COLO668 (cell line): ENCODE results near the gene TXNIP.

Experiments
- DNase-seq: peaks from one replicate; lab custom pipeline; 2025; ENCODE audit not compliant: unreplicated experiment; lab: John Stamatoyannopoulos, UW

The TXNIP gene

DNA sequence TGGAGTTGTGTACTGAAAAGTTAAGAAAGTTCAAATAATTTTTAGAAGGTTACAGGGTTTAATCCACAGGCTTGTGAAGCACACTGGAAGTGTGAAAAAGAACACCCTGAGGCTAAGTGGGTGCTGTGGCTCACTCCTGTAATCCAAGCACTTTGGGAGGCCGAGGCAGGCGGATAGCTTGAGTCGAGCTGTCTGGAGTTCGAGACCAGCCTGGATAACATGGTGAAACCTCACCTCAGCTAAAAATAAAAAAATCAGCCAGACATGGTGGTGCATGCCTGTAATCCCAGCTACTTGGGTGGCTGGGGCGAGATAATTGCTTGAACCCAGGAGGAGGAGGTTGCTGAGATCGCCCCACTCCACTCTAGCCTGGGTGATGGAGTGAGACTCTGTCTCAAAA lies 9.8 kb downstream of the TXNIP start:
- no peak for DNase-seq

DNA sequence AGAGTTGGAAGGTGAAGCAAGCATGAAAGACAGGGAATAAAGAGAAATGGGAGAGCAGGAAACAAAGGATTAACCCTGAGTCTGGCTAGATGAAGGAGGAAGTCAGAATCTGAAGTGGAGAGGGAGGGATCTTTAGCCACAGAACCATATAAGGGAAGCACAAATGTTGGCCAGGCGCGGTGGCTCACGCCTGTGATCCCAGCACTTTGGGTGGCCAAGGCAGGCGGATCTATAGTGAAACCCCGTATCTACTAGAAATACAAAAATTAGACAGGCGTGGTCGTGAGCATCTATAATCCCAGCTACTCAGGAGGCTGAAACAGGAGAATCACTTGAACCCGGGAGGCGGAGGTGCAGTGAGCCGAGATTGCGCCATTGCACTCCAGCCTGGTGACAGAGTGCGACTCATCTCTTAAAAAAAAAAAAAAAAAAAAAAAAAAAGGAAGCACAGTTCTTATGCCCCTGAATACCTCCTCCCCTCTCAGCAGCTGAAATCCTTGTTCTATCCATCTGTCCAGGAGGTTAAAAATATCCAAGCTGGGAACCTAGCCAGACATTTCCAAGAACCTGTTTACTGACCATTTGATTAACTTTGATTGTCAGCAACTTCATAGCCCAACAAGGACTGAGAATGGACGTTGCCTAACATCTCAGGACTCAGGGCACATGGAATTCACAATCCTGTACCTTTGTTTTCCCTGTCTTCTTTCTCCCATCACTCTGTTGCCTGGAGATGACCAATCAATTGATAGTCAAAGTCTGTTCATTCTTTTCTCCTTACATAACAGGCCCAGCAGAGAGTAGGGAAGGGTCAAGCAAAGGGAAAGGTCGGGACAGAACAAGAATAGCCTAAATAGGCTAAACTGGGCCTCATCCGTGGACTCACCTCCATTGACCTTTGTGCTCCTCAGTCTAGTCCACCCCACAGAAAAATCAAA lies 10.6 kb downstream of the TXNIP start:
- peak; percentile 28 for DNase-seq

DNA sequence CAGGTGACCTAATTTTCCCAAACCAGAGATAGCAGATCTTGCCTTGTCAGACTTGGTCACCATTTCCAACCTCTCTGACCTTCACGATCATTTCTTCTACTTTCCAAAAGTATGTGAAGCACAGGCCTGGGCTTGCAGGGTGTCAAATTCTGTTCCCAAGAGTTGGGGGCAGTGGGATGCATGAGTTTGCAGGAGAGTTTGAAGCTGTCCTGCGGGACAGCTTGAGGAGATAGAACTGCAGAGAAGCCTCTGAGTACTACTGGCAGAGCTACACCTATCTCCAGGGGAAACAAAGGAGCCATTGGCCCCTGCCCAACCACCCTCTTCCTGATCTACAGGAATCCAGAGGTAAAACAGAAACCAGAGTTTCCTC lies 11.3 kb downstream of the TXNIP start:
- no peak for DNase-seq

DNA sequence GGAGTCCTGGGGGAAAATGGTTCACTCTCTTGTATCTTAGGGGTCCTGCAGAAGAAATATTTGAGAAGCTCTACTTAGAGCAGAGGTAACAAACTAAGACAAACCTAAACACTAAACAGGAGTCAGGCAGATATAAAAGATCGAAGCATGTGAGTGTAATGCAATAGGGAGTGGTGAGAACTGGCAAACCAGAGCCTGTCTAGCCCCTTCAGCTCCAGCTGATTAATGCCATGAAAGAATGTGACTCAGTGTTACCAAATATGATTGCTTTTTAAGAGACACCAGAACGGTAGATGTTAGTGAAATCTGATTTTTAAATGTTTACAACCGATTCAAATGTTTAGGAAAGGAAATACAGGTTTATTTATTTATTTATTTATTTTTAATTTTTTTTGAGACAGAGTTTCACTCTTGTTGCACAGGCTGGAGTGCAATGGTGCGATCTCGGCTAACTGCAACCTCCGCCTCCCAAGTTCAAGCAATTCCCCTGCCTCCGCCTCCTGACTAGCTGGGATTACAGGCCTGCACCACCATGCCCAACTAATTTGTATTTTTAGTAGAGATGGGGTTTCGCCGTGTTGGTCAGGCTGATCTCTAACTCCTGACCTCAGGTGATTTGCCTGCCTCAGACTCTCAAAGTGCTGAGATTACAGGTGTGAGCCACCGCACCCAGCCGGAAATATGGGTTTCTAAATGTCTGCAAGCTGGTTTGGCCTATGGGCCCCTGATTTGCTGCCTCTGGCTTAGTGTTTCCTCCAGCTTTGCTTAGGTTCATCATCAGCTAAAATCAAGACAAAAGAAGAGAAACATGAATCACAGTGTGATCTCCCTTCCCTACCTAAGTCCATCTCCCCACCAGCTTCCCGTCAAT lies 12.2 kb downstream of the TXNIP start:
- DNase-seq, result no peak

DNA sequence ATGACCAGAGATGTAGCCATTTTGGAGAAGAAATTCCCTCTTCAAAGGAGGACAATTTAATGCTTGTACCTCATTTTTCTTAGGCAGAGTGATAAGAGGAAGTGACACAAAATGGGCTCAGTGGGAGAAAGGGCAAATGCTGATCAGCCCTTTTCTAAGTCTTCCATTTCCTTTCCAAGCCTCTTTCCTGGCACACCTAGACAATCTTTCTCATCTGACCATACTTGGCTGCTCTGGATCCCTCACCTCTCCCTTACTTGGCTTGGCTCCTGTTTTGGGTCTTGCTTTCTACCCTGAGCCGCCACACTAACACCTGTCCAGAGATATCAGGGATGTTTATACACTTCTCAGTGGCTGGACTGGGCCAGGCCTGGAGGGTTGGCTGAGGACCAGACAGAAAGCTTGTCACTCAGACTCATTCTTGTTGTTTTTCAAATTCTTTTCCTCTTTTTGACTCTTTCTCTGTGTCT lies 13.1 kb downstream of the TXNIP start:
- DNase-seq, result no peak

DNA sequence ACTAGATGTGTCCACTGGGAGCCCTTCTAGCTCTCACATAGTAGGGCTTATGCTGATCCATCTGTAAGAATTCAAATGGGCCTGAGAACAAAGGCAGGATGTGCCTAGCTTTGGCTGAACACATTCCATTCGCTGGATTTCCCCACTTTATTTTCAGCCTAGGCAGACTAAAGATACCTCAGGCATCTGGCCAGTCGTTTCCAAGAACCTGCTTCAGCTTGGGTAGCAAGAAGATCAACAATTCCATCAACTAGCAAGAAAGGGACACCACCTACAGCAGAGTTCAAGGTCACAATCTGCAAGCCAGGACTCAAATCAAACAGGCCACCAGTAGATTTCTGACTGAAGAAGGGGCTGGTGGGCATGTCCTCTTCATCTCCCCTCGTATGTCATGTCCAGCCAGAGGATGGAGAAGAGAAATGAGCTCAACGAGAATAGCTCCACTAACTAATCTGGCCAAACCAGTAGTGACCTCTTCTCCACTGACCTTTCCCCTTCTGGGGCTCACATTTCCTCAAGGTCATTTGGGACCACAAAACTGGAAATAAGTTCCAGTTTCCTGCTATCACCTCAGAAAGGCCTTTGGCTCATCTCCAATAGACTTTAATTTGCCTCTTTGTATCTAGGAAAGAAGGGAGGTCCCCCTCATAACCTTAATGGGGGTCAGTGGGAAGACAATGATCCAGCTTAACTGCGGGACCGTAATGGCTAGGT lies 14.2 kb downstream of the TXNIP start:
- no peak for DNase-seq

DNA sequence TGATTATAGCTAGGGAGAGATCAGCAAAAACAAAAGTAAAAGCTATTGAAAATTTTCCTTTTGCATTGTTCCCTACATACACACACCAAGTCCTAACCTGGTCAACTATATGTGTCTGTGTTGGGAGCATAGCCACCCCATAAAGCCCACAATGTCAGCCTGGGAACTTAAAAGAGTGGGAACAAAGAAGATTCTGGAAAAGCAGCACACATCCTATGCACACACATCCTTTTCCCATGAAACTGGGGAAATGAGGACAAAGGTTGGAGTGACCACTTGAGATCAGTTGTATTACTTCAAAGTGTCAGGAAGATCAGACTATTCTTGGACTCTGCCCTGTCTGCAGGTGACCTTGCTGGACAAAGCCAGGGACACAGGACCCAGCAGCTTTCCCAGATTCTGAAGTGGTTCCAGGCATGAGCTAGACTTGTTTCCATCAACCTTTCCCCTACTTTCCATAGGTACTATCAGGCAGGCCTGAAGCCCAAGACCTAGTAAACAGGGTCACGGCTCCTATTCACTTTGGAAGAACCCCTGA lies 15.9 kb downstream of the TXNIP start:
- no peak for DNase-seq

DNA sequence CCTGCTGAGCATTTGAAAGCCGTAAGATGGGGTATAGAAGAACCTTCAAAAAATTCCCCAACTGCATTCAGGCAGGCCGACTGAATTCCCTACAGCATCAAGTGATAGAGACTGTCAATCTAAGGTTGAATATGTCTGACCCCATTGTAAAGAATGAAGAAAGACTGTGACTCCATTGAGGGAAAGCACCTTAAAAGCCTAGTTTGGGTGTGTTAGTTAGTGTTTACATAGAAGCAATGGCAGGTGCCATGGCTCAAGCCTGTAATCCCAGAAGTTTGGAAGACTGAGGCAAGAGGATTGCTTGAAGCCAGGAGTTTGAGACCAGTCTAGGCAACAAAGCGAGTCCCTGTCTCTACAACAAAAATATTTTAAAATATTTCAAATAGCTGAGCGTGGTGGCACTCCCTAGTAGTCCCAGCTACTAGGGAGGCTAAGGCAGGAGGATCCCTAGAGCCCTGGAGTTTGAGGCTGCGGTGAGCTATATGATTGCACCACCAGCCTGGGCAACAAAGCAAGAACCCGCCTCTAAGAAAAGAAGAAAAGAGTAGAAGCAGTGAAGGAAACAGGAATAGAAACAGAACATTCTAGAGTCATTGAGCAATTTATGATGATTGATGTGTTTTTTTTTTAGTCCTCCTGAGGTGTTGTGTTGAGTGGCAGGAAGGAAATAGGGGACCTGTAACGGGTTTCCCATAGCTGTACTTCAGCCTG lies 16.5 kb downstream of the TXNIP start:
- DNase-seq, result no peak

DNA sequence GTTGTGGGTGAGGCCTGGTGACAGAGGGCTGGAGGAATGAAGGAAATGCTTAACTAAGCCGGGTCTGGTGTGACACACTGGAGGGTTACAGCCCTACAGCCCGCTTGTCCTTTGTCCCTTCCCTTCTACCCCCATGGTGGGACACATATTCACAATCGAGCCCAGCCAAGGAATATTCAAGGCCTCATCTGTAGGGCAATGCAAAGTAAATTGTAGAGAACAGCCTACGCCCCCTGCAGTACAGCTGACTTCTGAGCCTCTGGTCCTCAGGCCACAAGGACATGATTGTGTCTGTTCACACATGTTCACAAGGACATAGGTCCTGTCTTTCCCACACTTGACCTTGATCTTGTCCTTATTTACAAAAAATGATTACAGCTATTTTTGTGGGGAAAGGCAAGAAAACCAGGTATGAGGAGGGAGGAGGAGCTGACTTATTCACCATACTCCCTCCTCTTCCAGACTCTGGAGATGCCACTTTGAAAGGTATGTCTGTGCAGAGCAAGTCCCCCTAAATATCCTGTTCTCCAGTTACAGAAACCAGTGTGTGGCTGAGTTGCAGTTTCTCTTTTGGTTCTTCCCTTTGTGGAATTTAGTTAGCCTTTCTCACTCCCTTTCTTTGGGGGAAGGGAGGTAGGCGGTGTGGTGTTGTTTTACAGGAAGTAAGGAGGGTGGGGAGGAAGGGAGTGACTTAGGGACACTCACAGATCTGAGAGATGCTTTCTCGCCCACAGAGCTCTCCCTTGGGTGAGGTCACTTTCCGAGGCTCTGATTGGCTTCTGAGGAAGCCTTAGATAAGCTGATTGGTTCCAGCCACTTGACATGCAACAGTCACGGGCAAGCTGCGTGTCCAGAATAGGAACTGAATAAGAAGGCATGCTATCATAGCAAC lies 17.3 kb downstream of the TXNIP start:
- peak; percentile 68 for DNase-seq

DNA sequence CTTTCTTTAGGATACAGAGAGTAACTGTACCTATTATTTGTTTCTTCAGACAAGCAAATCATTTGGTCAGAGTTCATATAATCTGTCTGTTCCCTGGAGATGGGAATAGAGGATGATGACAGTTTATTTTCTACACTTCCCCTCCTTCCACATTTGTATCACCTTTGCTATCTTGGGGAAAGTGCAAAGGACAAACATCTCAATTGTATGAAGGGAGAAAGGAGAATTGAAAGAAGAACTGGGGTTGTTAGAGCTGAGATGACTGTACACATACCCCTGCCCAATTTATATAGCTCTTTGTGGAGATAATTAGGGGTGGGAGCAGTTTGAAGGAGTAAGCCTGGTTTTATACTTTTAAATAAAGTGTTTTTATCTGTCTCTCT lies 17.9 kb downstream of the TXNIP start:
- no peak for DNase-seq

DNA sequence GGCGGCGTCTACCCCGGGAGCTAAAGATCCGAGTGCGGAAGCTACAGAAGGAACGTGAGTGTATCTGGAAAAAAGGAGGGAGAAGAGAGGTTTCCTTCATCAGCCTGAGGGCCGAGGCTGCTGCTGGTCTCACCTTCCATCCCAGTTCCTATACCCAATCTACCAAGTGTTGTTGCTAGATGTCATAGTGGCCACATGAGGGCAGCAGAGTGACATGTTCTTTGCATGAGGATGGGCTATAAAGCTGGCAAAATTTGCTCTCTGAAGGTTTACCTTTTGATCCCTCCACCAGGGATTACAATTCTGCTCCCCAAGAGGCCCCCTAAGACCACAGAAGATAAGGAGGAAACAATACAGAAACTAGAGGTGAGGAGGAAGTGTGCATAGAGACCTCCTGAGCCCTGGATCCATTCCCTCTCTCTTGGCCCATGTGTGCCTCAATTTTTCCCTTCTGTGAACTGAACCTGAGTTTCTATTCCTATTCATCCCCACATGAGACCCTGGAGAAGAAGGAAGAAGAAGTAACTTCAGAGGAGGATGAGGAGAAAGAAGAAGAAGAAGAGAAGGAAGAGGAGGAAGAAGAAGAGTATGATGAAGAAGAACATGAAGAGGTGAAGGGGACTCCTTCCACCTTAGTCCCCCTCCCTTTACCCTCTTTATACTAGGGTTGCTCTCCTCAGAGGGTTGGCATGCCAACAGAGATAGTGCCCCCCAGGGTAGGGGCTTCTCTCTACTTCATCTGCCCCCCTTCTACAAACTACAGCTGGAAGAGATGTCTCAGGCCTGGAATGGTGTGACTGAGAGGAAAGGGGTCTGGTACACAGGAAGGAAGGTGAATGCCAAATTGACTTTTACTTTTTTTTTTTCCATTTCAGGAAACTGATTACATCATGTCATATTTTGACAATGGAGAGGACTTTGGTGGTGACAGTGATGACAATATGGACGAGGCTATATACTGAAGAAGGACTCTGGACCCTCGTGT lies 18.6 kb downstream of the TXNIP start:
- DNase-seq, result peak; percentile 78

DNA sequence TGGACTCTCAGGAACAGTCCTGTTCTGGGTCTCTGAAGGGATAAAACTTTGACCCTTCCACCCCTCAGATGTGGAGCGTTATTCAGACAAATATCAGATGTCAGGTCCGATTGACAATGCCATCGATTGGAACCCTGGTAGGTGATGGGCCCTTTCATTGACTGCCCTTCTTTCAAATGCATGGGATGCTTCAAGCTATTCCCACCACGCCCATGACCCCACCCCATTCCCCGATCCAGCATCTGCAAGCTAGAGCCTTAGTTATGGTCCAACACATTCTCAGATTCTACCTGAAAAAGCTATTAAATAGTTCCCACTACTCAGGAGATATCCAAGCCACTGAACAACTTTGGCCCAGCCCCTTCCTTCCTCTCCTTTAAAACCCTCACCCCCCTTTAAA lies 19.4 kb downstream of the TXNIP start:
- no peak for DNase-seq

DNA sequence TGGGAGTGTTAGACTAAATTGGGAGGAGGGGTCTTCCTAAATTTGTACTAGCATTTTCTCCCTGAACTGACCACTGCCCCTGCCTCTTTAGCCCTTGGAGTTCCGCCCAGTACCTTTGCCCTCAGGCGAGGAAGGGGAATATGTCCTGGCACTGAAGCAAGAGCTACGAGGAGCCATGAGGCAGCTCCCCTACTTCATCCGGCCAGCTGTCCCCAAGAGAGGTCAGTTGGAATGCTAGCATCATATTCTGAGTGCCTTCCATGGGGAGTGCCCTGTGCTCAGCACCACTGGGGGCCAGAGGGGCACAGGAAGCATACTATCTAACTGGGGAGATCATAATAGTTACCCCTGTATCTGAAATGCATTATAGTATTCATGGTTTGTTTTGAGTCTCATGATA lies 21.2 kb downstream of the TXNIP start:
- DNase-seq, result no peak

DNA sequence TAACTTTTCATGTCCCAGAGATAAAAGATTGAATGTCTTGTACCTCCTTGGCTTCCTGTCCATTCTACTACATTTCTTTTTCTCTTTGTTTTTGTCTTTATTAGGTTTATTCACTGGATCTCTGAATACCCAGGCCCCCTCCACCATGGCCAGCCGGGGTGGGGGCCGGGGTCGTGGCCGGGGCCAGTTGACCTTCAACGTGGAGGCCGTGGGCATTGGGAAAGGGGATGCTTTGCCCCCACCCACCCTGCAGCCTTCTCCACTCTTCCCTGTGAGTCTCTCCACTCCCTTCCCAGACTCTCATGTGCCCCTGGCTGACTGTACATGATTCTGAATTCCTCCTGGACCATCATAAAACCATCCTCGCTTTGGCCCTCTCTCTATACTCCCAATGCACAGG lies 21.7 kb downstream of the TXNIP start:
- no peak for DNase-seq

DNA sequence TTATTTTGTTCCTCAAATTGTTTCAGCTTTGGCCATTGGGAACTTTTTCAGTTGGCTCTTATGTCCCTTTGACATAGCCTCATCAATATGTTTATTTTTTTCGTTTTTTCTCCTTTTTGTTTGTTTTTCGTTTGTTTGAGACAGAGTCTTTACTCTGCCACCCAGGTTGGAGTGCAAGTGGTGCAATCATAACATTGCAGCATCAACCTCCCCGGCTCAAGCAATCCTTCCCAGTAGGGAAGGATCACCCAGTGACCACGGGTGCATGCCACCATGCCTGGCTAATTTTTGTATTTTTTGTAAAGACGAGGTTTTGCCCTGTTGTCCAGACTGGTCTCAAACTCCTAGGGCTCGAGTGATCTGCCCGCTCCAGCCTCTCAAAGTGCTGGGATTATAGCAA lies 23.8 kb downstream of the TXNIP start:
- no peak for DNase-seq

DNA sequence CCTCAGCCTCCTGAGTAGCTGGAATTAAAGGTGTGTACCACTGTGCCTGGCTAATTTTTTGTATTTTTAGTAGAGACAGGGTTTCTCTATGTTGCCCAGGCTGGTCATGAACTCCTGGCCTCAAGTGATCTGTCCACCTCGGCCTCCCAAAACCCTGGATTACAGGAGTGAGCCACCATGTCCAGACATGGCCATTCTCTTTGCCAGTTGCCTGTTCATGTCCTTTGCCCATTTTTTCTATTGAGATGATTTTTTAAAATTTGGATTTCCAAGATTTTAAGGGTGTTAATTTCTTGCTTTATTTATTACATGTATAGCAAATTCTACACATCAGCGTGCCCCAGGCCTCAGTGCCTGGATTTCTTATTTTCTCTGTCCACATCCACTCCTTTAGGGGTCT lies 29.1 kb downstream of the TXNIP start:
- DNase-seq, result no peak

DNA sequence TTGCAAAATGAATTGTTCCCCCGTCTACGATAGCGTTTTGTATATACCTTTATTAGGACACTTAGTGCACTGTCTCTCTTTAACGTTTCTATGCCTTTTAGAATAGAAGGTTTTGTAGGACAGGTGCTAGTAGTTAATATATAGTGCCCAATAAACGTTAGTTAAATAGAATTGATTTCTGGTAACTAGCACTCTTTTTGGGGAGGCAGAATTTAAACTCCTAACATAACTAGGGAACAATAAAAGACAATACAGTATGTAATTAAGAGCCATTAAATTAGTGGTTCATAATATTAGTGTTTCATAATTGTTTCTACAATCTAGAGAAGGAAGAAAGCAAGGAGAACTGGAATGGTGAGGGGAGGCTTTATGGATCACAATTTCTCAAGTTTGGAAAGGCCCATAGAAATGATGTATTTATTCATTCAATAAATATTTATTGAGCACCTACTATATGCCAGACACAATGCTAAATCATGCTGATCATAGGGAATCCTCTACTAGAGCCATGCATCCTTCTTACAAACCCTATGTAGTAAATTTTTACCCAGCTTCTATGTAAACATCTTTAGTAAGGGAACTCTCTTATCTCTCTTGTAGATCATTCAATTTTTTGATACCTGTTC lies 31.1 kb downstream of the TXNIP start:
- no peak for DNase-seq
